GM23338 (cell line): ENCODE data around the gene CAMKK2. TPM values are rescaled to one million over a fixed set of nuclear protein-coding genes. Genes with fewer than 3 reads are reported as not detected.

ENCODE experiments used
- CREB1 ChIP-seq: fragments of 250-450 bp; sonication (Bioruptor Pico); IDR thresholded peaks from 2 replicates; pipeline ENCODE4 v1.5.0; 2020; ENCODE audit warnings: low read depth, mild to moderate bottlenecking, moderate library complexity
- EZH2 ChIP-seq: fragments of 200-600 bp; sonication (generic); IDR thresholded peaks from one replicate; pipeline ENCODE4 v1.8.0; 2017; ENCODE audit warnings: antibody characterized with exemption, mild to moderate bottlenecking, low read depth; ENCODE audit not compliant: unreplicated experiment
- POLR2AphosphoS5 ChIP-seq: IDR thresholded peaks from 2 replicates; pipeline ENCODE4 v1.6.1; 2016; ENCODE audit warnings: antibody characterized with exemption, low read depth
- ZNF114 ChIP-seq: fragments of 250-450 bp; sonication (Bioruptor Pico); IDR thresholded peaks from 2 replicates; pipeline ENCODE4 v1.5.0; 2020; ENCODE audit warnings: mild to moderate bottlenecking, moderate library complexity
- ZNF331 ChIP-seq: fragments of 250-450 bp; sonication (Bioruptor Pico); IDR thresholded peaks from 2 replicates; pipeline ENCODE4 v1.5.0; 2020; ENCODE audit warnings: low read depth, mild to moderate bottlenecking, moderate library complexity
- ZNF462 ChIP-seq: fragments of 250-450 bp; sonication (Bioruptor Pico); IDR thresholded peaks from 2 replicates; pipeline ENCODE4 v1.5.0; 2020; ENCODE audit warnings: mild to moderate bottlenecking, moderate library complexity
- polyA plus RNA-seq: library from polyadenylated mRNA; unstranded; fragments of >200 nt; fragmentation: Nextera tagmentation; extraction: Ambion mirVana; gene quantifications from 2 replicates; pipeline ENCODE4 v1.2.1, GENCODE V29; 2016
- total RNA-seq: library from RNA; depleted of rRNA; stranded (reverse); fragments of >200 nt; shearing (Covaris generic); gene quantifications from 2 replicates; pipeline ENCODE4 v1.2.3, GENCODE V29; 2014
- TF ChIP-seq, protein P1 (sequence below): IDR thresholded peaks from 2 replicates; pipeline ENCODE4 v1.6.1; 2016; ENCODE audit warnings: antibody characterized with exemption

CAMKK2 gene
- total and polyA plus RNA-seq, 2 experiments from 2014 or later = 10.3 to 26.4 TPM

DNA sequence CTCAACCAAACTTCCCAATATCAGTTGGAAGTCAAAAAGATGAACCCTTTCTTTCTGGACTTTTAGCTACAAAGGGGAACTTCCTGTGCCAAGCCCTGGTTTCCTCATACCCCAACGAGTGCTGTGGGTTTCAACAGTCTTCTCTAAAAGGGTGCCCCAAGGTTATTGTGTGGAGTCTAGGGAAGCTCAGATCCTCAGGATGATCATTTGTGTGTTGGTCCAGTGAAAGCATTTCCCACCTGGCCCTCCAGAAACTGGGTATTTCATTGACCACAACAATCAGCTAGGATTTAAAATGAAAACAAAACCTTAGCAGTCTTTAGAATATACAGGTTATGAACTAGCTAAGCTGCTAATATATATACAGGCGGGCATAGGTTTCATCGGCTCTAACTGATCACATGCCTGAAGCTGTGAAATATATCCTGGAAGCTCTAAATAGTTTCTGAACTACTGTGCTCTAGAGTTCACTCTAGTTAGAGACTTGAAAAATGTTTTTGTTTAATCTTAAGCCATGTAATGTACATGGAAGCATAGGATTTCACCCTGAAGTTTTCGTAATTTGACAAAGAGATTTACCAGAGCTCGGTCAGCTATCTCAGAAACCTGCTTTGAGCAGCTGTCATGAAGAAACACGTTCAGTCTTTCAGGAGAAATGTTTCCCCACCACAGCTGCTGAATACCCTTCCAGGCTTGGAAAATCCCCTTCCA lies 57.0 kb downstream of the CAMKK2 start (continued):
- TF ChIP-seq ZNF462 (CRISPR knock-in tag) (no peak), CREB1 (CRISPR knock-in tag) (no peak), EZH2 (no peak), ZNF114 (CRISPR knock-in tag) (no peak), POLR2AphosphoS5 (no peak), ZNF331 (CRISPR knock-in tag) (no peak)
- TF ChIP-seq, protein P1, sequence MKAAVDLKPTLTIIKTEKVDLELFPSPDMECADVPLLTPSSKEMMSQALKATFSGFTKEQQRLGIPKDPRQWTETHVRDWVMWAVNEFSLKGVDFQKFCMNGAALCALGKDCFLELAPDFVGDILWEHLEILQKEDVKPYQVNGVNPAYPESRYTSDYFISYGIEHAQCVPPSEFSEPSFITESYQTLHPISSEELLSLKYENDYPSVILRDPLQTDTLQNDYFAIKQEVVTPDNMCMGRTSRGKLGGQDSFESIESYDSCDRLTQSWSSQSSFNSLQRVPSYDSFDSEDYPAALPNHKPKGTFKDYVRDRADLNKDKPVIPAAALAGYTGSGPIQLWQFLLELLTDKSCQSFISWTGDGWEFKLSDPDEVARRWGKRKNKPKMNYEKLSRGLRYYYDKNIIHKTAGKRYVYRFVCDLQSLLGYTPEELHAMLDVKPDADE = no peak
